Immature natural killer cell (primary cell): Measurements from ENCODE around the gene HYDIN. TPM values are rescaled to one million over a fixed set of nuclear protein-coding genes. Genes with fewer than 3 reads are reported as not detected.
"Not testable (repeated sequence)": the region's sequence is repeated elsewhere in the genome, so short reads cannot be mapped to it uniquely, and the experiment has no call there.

ENCODE experiments used
- DNase-seq, 3 donors: peaks; one replicate each; pipeline ENCODE4 v3.0.0; 2022; ENCODE audit warnings: mixed read lengths in 1 of 3
- H3K27ac Mint-ChIP-seq, 6 donors: one replicate each; pipeline ENCODE4 v1.8.0; 2020; ENCODE audit warnings: mixed read lengths in 6 of 6, mild to moderate bottlenecking in 5 of 6, inconsistent platforms in 4 of 6, moderate library complexity in 3 of 6
- H3K27me3 Mint-ChIP-seq, 3 donors: one replicate each; pipeline ENCODE4 v1.8.0; 2020 to 2021; ENCODE audit warnings: low read depth in 3 of 3, mild to moderate bottlenecking in 3 of 3, mixed read lengths in 3 of 3, moderate library complexity in 3 of 3, inconsistent platforms in 1 of 3
- H3K36me3 Mint-ChIP-seq, 3 donors: one replicate each; pipeline ENCODE4 v1.8.0; 2020; ENCODE audit warnings: mixed read lengths in 3 of 3, inconsistent platforms in 2 of 3, mild to moderate bottlenecking in 2 of 3
- H3K4me1 Mint-ChIP-seq, 2 donors: one replicate each; pipeline ENCODE4 v1.8.0; 2020; ENCODE audit warnings: inconsistent platforms in 2 of 2, mild to moderate bottlenecking in 2 of 2, mixed read lengths in 2 of 2, moderate library complexity in 1 of 2
- H3K4me3 Mint-ChIP-seq, 5 donors: one replicate each; pipeline ENCODE4 v1.8.0; 2020; ENCODE audit warnings: mild to moderate bottlenecking in 5 of 5, mixed read lengths in 5 of 5, inconsistent platforms in 3 of 5, moderate library complexity in 3 of 5
- H3K9me3 Mint-ChIP-seq, 6 donors: one replicate each; pipeline ENCODE4 v1.8.0; 2020; ENCODE audit warnings: mild to moderate bottlenecking in 6 of 6, mixed read lengths in 6 of 6, inconsistent platforms in 4 of 6, moderate library complexity in 3 of 6
- polyA plus RNA-seq, 3 donors: library from polyadenylated mRNA; unstranded; fragments of 300-500 nt; fragmentation: Illumina TruSeq; gene quantifications; one replicate each; pipeline ENCODE4 v1.2.3, GENCODE V29; 2021

Gene HYDIN
- polyA plus RNA-seq, 3 donors from 2014 or later, result 0.24 to 0.26 TPM; not detected in 1

GRCh38 chr16:71153329-71153728 lies 77.2 kb downstream of the HYDIN start:
- not testable (repeated sequence) for H3K27ac Mint-ChIP-seq, H3K9me3 Mint-ChIP-seq, H3K4me1 Mint-ChIP-seq, H3K27me3 Mint-ChIP-seq, DNase-seq, H3K36me3 Mint-ChIP-seq, H3K4me3 Mint-ChIP-seq

GRCh38 chr16:71151654-71152053 lies 78.9 kb downstream of the HYDIN start:
- H3K4me3 Mint-ChIP-seq, H3K27ac Mint-ChIP-seq, H3K4me1 Mint-ChIP-seq, H3K27me3 Mint-ChIP-seq, DNase-seq, H3K9me3 Mint-ChIP-seq, H3K36me3 Mint-ChIP-seq: not testable (repeated sequence)

- H3K27me3 Mint-ChIP-seq, H3K27ac Mint-ChIP-seq, DNase-seq, H3K36me3 Mint-ChIP-seq, H3K9me3 Mint-ChIP-seq, H3K4me1 Mint-ChIP-seq, H3K4me3 Mint-ChIP-seq: not testable (repeated sequence)
Observed at GRCh38 chr16:71143246-71143645, 87.3 kb downstream of the HYDIN start.

- H3K9me3 Mint-ChIP-seq, H3K4me1 Mint-ChIP-seq, H3K36me3 Mint-ChIP-seq, DNase-seq, H3K4me3 Mint-ChIP-seq, H3K27ac Mint-ChIP-seq, H3K27me3 Mint-ChIP-seq: not testable (repeated sequence)
Observed at GRCh38 chr16:71110565-71110964, 120.0 kb downstream of the HYDIN start.

GRCh38 chr16:71109656-71110208 lies 120.8 kb downstream of the HYDIN start:
- not testable (repeated sequence) for H3K27ac Mint-ChIP-seq, DNase-seq, H3K4me1 Mint-ChIP-seq, H3K9me3 Mint-ChIP-seq, H3K4me3 Mint-ChIP-seq, H3K36me3 Mint-ChIP-seq, H3K27me3 Mint-ChIP-seq

GRCh38 chr16:71105881-71106280 lies 124.6 kb downstream of the HYDIN start:
- H3K36me3 Mint-ChIP-seq, H3K9me3 Mint-ChIP-seq, H3K27ac Mint-ChIP-seq, H3K4me3 Mint-ChIP-seq, H3K4me1 Mint-ChIP-seq, DNase-seq, H3K27me3 Mint-ChIP-seq: not testable (repeated sequence)

GRCh38 chr16:71083573-71083972 lies 146.9 kb downstream of the HYDIN start:
- not testable (repeated sequence) for DNase-seq, H3K9me3 Mint-ChIP-seq, H3K27me3 Mint-ChIP-seq, H3K27ac Mint-ChIP-seq, H3K4me3 Mint-ChIP-seq, H3K36me3 Mint-ChIP-seq, H3K4me1 Mint-ChIP-seq

- H3K9me3 Mint-ChIP-seq, DNase-seq, H3K36me3 Mint-ChIP-seq, H3K27me3 Mint-ChIP-seq, H3K4me3 Mint-ChIP-seq, H3K4me1 Mint-ChIP-seq, H3K27ac Mint-ChIP-seq: not testable (repeated sequence)
Observed at GRCh38 chr16:71080777-71081176, 149.7 kb downstream of the HYDIN start.

GRCh38 chr16:71080262-71080661 lies 150.3 kb downstream of the HYDIN start:
- H3K4me3 Mint-ChIP-seq, H3K9me3 Mint-ChIP-seq, DNase-seq, H3K4me1 Mint-ChIP-seq, H3K27me3 Mint-ChIP-seq, H3K36me3 Mint-ChIP-seq, H3K27ac Mint-ChIP-seq: not testable (repeated sequence)

GRCh38 chr16:71070651-71071050 lies 159.9 kb downstream of the HYDIN start:
- not testable (repeated sequence) for H3K27ac Mint-ChIP-seq, H3K4me1 Mint-ChIP-seq, H3K27me3 Mint-ChIP-seq, DNase-seq, H3K4me3 Mint-ChIP-seq, H3K9me3 Mint-ChIP-seq, H3K36me3 Mint-ChIP-seq

- H3K4me1 Mint-ChIP-seq, H3K9me3 Mint-ChIP-seq, H3K27me3 Mint-ChIP-seq, H3K36me3 Mint-ChIP-seq, H3K4me3 Mint-ChIP-seq, DNase-seq, H3K27ac Mint-ChIP-seq: not testable (repeated sequence)
Observed at GRCh38 chr16:71069842-71070241, 160.7 kb downstream of the HYDIN start.

GRCh38 chr16:71053897-71054609 lies 176.5 kb downstream of the HYDIN start:
- not testable (repeated sequence) for DNase-seq, H3K4me1 Mint-ChIP-seq, H3K9me3 Mint-ChIP-seq

GRCh38 chr16:71050307-71050706 lies 180.2 kb downstream of the HYDIN start:
- not testable (repeated sequence) for H3K27ac Mint-ChIP-seq, H3K36me3 Mint-ChIP-seq, H3K9me3 Mint-ChIP-seq, H3K27me3 Mint-ChIP-seq, H3K4me1 Mint-ChIP-seq, DNase-seq, H3K4me3 Mint-ChIP-seq

More at GRCh38 chr16:71053897-71054609, 176.5 kb downstream of the HYDIN start:
- H3K27ac Mint-ChIP-seq, H3K27me3 Mint-ChIP-seq, H3K4me3 Mint-ChIP-seq, H3K36me3 Mint-ChIP-seq: not testable (repeated sequence)

GRCh38 chr16:71039368-71040111 lies 191.0 kb downstream of the HYDIN start:
- not testable (repeated sequence) for H3K4me1 Mint-ChIP-seq, H3K27ac Mint-ChIP-seq, H3K9me3 Mint-ChIP-seq, H3K36me3 Mint-ChIP-seq, H3K27me3 Mint-ChIP-seq, H3K4me3 Mint-ChIP-seq, DNase-seq

GRCh38 chr16:71038421-71038820 lies 192.1 kb downstream of the HYDIN start:
- not testable (repeated sequence) for DNase-seq, H3K36me3 Mint-ChIP-seq, H3K27me3 Mint-ChIP-seq, H3K9me3 Mint-ChIP-seq, H3K4me1 Mint-ChIP-seq, H3K27ac Mint-ChIP-seq, H3K4me3 Mint-ChIP-seq
